GM18867 (cell line): ENCODE data around the gene HAUS1.
A peak's percentile ranks its signal among the peaks of the same experiment; 100 is the strongest.
"Not testable (repeated sequence)": the region's sequence is repeated elsewhere in the genome, so short reads cannot be mapped to it uniquely, and the experiment has no call there.

Source experiments
- ATAC-seq: cut with Tn5 transposase; IDR thresholded peaks from one replicate; pipeline ENCODE4 v1.9.1; 2021; ENCODE audit warnings: mild to moderate bottlenecking, moderate library complexity; ENCODE audit not compliant: unreplicated experiment

HAUS1 gene

DNA sequence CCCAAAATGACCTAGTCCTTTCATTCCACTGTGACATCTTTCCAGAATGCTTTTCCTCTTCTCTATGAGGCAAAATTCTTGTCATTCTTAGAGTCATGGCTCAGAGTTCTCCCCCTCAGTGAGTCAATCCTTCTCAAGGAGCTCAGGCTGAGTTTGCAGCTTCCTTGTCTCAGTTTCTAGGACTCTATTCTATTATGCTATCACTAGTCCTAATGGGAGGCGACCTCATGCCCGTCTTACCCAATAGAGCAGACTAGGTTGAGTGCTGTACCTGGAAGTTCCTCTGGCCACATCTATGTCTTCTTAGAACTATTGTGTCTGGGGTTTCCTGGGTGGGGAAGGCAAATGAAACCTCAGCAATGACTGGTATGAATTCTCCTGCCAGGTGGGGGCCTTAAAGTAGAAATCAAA is 51.5 kb downstream of the HAUS1 start:
- ATAC-seq, result no peak

DNA sequence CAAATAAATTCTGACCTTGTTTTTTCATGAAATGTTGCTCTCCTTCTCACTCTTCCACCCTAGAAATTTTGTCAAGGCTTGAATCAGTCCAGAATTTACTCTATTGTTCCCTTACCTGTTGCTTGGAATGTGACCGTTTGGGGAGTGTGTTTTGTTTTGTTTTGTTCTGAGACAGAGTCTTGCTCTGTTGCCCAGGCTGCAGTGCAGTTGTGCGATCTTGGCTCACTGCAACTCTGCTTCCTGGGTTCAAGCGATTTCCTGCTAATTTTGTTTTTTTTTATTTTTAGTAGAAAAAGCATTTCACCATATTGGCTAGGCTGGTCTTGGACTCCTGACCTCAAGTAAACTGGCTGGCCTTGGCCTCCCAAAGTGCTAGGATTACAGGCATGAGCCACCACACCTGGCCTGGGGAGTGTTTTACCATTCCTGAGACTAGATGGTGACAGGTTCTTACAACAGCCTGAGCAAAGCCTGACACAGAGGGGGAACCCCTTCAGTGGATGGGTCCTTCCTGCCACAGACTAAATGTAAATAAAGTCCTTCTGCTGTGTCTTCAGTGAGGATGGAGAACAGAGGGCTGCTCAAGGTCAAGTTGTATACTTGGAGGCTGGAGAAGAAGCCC is 52.0 kb downstream of the HAUS1 start:
- no peak for ATAC-seq

DNA sequence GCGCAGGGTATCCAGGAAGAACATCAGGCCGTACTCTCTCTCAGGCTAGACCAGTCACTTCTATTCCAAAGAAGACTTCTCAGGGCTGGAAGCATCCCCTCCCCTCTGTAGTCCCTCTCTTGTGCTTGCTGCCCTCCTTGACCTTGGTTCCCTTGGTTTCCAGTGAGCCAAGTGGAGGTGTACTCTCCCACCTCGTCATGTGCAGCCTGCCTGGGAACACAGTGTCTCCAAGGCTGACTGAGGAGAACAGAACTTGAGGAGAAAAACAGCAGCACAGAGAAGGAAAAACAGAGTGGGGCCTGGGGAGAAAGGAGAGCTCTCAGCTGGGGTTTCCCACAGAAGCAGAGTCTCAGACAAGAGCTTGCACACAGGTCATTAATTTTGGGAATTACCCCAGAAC is 52.7 kb downstream of the HAUS1 start:
- ATAC-seq, result no peak

DNA sequence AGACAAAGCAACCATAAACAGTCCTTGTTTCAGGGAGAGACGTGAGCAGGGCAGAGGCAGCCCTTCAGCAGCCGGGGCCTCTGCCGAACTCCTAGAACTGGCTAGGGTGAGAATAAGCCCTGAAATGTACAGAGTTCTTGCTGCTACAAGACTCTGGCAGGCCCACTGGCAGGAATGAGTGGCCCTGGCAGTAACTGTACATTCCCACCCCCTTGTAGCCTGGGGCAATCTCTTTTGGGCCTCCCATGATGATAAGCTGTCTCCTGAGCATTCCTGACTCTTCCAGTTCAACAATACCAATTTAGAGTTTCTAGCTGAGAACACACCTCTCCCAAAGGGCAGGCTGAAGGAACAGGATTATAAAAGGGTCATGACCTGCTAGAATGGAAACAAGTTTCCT is 54.3 kb downstream of the HAUS1 start:
- no peak for ATAC-seq

DNA sequence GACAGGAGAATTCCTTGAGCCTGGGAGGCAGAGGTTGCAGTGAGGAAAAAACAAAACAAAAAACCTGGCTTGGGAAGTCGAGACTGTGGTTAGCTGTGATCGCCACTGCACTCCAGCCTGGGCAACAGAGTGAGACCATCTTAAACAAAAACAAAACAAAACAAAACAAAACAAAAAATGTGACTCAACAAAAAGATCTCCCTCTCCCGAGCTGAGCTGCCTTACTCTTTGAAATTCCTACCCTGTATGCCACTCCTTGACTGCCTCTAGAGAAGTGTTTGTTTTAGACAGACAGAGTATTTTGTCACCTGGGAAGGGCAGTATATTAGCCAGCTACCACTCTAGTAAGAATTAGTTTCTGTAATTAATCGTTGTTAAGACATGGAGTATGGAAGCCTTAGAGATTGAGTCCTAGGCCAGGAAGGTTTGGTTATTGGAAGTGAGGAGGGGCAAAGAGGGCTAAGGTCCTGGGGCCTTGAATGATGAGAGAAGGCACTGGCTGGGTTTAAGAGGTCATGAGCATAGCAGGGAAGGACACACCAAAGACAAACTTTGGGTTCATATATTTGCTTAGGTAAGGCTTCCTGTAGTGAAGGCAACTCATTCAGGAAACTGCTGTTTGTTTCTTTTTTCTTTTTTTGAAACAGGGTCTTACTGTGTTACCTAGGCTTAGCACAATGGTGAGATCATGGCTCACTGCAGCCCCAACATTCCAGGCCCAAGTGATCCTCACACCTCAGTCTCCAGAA is 56.0 kb downstream of the HAUS1 start:
- no peak for ATAC-seq

DNA sequence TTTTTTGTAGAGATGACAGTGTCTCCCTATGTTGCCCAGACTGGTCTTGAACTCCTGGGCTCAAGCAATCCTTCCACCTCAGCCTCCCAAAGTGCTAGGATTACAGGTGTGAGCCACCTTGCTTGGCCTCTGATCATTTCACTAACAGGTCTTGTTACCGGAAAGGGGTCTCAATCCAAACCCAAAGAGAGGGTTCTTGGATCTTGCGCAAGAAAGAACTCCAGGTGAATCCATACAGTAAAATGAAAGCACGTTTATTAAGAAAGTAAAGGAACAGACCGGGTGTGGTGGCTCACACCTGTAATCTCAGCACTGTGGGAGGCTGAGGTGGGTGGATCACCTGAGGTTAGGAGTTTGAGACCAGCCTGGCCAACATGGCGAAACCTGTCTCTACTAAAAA is 56.7 kb downstream of the HAUS1 start:
- not testable (repeated sequence) for ATAC-seq

DNA sequence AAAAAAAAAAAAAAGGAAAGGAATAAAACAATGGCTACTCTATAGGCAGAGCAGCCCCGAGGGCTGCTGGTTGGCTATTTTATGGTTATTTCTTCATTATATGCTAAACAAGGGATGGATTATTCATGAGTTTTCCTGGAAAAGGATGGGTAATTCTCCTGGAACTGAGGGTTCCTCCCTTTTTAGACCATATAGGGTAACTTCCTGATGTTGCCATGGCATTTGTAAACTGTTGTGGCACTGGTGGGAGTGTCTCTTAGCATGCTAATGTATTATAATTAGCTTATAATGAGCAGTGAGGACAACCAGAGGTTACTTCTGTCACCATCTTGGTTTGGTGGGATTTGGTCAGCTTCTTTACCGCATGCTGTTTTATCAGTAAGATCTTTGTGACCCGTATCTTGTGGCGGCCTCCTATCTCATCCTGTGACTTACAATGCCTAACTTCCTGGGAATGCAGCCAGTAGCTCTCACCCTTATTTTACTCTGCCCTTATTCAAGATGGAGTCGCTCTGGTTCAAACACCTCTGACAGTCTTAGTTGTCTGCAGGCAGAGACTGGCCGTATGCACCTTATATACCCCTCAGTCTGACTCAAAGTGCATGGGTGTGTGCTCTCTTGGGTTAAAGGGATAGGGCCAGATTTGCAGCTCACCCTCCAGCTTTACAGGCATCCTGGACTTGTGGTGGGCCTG is 57.7 kb downstream of the HAUS1 start:
- no peak for ATAC-seq

DNA sequence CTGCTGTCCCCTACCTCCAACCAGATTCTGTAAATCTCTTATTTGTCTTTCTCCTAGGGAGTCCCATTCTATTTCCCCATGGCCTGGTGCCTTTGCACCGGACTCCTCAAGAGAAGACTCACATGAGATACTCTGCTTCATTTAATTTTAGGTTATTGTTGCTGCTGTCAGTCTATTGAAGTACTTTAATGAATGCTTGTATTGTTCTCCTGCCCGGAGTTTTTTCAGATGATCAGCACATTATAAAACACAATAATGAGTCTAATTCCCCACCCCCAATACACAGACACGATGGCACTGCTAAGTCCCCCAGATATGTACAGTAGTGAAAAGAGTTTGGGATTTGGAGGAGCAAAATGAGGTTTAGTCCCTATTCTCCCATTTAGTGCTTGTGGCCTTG is 58.9 kb downstream of the HAUS1 start:
- ATAC-seq, result no peak

DNA sequence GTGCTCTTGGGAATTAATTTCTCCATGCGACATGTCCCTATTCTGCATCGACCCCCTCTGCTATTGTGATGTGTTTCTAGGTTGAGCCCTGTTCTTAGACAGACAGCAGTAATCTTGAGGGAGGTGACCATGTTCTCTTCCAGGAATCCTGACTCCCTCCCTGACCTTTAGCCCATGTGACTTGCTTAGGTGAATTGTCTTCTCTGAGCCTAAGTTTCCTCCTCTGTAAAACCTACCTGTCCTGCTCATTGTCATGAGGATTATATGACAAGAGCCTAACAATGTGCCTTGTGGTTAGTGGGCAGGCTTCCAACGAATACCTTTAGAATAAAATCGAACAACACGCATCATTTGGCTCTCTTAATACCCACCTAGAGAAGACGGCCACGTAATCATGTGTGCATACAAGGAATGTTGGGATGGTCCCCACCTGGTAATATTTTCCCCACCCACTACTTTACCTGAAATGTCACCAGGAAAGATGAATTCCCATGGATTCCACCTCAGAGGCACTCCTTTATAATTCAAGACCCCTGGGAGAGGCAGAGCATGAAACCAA is 59.8 kb downstream of the HAUS1 start:
- no peak for ATAC-seq

DNA sequence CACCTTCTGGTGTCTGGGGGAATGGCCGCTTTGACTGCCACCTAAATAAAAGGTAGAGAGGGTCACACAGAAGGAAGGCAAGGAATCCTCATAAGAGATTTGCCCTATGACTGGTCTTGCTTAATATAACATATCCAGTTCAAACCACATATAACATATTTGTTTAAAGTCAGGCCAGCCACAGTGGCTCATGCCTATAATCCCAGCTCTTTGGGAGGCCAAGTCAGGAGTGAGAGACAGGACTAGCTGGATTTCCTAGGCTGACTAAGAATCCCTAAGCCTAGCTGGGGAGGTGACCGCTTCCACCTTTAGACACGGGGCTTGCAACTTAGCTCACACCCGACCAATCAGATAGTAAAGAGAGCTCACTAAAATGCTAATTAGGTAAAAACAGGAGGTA is 60.3 kb downstream of the HAUS1 start:
- ATAC-seq, result not testable (repeated sequence)

DNA sequence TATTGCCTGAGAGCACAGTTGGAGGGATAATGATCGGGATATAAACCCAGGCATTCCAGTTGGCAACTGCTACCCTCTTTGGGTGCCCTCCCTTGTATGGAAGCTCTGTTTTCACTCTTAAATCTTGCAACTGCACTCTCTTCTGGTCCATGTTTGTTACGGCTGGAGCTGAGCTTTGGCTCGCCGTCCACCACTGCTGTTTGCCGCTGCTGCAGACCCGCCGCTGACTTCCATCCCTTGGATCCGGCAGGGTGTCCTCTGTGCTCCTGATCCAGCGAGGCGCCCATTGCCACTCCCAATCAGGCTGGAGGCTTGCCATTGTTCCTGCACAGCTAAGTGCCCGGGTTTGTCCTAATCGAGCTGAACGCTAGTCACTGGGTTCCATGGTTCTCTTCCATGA is 60.7 kb downstream of the HAUS1 start:
- no peak for ATAC-seq

DNA sequence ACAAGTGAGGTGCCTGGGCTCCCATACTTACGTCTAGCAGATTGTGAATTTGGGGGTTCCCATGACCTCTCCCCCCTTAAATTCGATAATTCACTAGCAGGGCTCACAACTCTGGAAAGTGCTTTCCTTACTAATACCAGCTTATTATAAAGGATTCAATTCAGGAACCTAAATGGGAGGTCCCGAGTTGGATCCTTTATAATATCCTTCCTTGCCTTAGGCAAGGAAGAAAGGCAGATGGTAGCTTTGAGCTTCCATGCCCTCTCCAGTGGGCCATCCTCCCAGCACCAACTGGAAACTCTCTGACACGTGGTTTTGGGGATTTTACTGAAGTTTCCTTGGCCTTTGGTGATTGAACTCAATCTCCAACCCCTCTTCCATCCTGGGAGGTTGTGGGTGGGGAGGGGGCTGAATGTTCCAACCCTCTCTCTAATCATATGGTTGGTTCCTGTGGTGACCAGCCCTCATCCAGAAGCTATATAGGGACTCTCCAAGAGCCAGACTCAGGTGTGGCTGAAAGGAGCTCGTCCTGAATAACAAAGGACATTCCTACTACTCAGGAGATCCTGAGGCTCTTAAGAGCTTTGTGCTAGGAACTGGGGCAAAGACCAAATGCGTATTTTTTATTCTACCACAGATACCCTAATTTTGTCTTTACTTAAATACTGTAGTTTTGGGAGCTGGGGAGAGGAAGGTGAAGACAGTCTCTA is 62.2 kb downstream of the HAUS1 start:
- ATAC-seq, result no peak

DNA sequence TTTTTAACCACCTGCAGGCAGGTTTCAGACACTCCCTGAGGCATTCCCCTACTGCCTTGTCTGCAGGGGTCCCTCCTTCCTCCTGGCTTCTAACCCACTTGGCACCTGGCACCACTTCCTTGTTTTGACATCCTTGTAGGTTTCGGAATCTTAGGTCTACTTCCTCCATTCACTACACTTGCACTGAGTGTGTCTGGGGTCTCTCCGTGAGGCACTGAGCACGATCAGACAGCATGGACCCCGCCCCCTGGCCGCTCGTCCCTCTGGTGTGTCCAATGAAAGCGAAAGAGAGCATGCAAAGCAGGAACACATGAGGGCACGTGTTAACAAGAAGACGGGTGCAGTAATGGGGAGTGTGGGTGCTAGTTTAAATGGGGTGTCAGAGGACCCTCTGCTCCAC is 63.8 kb downstream of the HAUS1 start:
- peak; percentile 88 for ATAC-seq

DNA sequence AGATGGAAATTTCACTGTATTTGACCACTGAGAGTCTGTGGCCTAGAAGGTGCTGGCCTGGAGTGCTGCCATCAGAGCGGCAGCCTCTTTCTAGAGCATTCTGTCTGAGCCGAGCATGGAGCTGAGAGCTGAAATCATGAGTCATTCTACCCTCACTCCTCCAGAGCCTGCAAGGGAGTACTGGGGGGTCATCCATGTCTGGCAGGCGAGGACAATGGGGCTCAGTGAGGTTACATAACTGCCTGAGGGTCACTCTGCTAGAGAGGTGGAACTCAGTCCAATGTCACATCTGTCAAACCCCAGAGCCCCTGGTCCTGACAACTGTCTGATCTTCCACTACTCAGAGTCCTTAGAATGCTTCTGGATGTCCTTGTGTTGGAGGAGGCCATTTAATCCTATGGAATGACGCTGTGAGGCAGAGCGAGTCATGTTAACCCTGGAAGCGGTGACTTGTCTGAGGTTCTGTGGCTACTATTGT is 65.3 kb downstream of the HAUS1 start:
- ATAC-seq, result no peak

DNA sequence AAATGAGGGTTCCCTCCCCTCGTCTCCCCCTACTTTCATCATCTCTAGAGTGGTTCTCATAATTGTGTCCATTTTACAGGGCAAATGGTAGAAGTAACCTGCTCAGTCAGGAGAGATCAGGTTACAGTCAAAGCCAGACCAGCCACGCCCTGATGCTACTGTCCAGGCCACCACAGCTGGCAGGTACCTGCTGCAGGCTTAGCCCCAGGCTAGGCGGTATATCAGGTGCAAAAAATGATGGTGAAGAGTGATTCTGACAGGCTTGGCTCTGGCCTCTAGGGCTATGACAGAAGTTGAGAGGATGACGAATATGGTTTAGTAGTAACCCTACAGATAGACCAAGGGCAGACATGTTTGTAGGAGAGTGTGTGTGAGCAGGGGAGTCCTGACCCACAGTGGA is 67.1 kb downstream of the HAUS1 start:
- no peak for ATAC-seq

DNA sequence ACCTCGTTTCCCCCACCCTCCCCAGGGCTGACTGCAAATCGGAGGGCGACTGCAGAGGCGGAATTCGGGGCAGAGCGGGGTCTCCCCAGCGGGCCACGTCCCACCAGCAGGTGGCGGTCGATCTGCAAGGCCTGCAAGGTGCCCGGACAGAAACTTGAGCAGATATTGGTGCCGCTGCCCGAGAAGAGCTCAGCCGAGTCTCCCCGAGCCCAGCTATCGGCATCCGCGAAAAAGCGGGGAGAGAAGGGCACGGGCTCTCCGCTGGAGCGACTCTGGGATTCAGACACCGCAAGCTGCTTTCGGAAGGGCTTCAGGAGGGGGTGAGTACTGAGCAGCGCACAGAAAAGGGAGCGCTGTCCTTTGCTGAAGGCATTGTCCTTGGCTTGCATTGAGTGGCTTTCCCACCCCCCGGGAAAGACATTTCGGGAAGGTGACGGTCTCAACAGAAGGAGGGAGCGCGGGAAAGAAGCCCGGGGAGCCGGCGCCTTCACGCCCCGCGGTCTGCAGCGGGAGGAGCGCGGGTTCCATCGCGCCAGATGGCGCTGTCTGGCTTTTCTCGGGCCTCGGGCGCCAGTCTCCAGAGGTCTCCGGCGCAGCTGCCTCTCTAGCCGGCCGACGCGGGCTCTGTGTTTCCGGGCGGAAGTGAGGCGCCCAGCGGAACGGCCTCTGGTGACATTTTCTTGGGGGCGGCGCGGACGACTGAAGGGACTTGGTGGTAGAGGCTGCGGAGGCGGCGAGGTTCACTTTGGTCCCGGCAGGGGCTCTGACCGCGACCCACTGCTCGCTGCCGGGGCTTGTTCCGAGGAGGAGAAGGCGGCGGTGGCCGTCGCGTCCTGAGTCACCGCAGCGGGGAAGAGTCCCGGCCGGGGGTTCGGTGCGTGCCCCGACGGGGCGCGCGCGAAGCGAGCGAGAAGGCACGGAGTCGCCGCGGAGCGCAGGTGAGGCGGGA is 69.5 kb downstream of the HAUS1 start:
- peak; percentile 86 for ATAC-seq

DNA sequence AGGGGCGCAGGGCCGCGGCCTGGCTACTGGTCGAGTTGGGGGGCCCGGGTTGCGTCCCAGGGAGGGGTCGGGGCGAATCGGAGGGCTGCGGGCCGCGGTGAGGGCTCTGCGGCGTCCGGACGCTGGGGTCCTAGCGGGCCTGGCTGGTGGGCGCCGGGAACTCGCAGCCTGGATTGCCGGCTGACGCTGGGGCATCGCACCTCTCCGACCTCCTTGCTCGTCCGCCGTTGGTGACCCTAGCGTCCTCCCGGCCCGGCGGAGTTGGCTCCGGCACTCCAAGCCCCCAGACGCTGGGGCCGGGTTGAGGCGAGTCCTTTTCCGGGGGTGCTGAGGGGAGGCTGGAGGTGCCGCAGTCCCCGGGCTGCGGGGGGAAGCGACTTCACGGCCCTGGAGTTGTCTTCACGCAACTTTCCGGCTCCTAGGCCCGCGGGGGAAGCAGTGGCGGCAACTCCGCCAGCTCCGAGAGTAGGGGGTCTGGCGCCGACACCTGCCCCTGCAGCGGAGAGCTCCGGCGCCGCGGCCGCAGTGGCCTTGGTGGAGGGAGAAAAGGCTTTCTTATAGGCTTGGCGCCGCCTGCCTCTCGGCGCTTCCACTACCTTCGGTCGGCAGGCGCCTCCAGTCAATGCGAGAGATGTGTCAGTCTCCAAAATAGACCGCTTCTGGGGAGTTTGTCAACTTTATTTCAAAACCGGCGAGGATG is 70.3 kb downstream of the HAUS1 start:
- peak; percentile 22 for ATAC-seq

DNA sequence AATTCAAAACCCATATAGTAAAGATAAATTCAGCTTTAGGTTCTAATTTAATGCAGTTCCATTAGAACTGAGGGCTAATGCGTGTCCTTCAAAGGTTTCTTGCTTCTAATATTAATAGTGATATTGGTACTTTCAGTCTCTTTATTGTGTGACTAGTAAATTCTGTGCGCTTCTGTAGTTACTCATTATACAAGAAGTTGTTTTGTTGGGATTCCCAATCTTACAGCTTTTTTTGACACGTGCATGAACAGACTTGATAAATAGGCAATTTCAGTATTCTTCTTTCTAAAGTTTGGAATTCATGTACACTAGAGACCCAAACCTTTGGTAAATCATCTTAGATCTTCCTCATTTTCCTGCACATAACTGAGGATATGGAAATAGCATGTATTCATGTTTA is 71.8 kb downstream of the HAUS1 start:
- ATAC-seq, result no peak
